GM12874 (cell line): Measurements from ENCODE around the gene COMP.

Experiments
- CTCF ChIP-seq: IDR thresholded peaks from 2 replicates; pipeline ENCODE4 v1.5.1; 2011; ENCODE audit warnings: low read depth, mild to moderate bottlenecking, control low read depth, low read length, moderate library complexity; ENCODE audit not compliant: insufficient read depth

Gene COMP

GRCh38 chr19:18793144-18794028 is 2.3 kb upstream of the COMP start:
- TF ChIP-seq CTCF: no peak

- TF ChIP-seq CTCF: no peak
These were observed 1.6 kb upstream of the COMP start for GRCh38 chr19:18792661-18793060.

- TF ChIP-seq CTCF: no peak
These were observed 192 bp upstream of the COMP start for GRCh38 chr19:18791315-18791678.

- no peak for TF ChIP-seq CTCF
These were observed 1.1 kb downstream of the COMP start for GRCh38 chr19:18789883-18790565.

- TF ChIP-seq CTCF: no peak
These were observed 1.7 kb downstream of the COMP start for GRCh38 chr19:18789422-18789869.

GRCh38 chr19:18788529-18789421 is 2.3 kb downstream of the COMP start:
- no peak for TF ChIP-seq CTCF
